Fibroblast of lung (primary cell): ENCODE measurements around the gene ADCY9. TPM values are rescaled to one million over a fixed set of nuclear protein-coding genes. Genes with fewer than 3 reads are reported as not detected.

Experiments
- DNase-seq, 2 donors: peaks; one replicate each; pipeline versions ENCODE4 v3.0.0 to v3.0.0-alpha.2; 2010; ENCODE audit warnings: low read depth in 2 of 2
- H2AFZ ChIP-seq: 2 replicates; pipeline ENCODE4 v1.5.1; 2012; ENCODE audit warnings: low read length, control low read depth, inconsistent platforms
- H3K27ac ChIP-seq: 2 replicates; pipeline ENCODE4 v1.5.1; 2011; ENCODE audit warnings: low read length, control low read depth; ENCODE audit not compliant: insufficient read depth
- H3K27me3 ChIP-seq: 2 replicates; pipeline ENCODE4 v1.5.1; 2011; ENCODE audit warnings: mild to moderate bottlenecking, low read length; ENCODE audit not compliant: control insufficient read depth, insufficient read depth
- H3K36me3 ChIP-seq: 2 replicates; pipeline ENCODE4 v1.5.1; 2011; ENCODE audit warnings: low read length; ENCODE audit not compliant: control insufficient read depth, insufficient read depth
- H3K4me1 ChIP-seq: 2 replicates; pipeline ENCODE4 v1.5.1; 2011; ENCODE audit warnings: low read length; ENCODE audit not compliant: control insufficient read depth, insufficient read depth; ENCODE audit errors: extremely low read depth
- H3K4me2 ChIP-seq: 2 replicates; pipeline ENCODE4 v1.5.1; 2011; ENCODE audit warnings: low read length, control low read depth; ENCODE audit not compliant: insufficient read depth; ENCODE audit errors: extremely low read depth
- H3K4me3 ChIP-seq, 4 experiments: fragments of 200-600 bp in 1 of 4; sonication (generic) in 1 of 4; replicated peaks in 1 of 4; 2 replicates each; pipeline ENCODE4 v1.5.1; 2011 to 2016; ENCODE audit warnings: low read length in 4 of 4, low read depth in 3 of 4, mild to moderate bottlenecking in 3 of 4, control low read depth in 2 of 4, inconsistent platforms in 1 of 4, mixed read lengths in 1 of 4; ENCODE audit not compliant: insufficient read depth in 1 of 4; ENCODE audit errors: control extremely low read depth in 1 of 4
- H3K79me2 ChIP-seq: 2 replicates; pipeline ENCODE4 v1.5.1; 2012; ENCODE audit warnings: mild to moderate bottlenecking, low read length, inconsistent platforms; ENCODE audit not compliant: control insufficient read depth, insufficient read depth
- H3K9ac ChIP-seq: 2 replicates; pipeline ENCODE4 v1.5.1; 2011; ENCODE audit warnings: mild to moderate bottlenecking, low read length, control low read depth; ENCODE audit not compliant: insufficient read depth
- H3K9me3 ChIP-seq: 2 replicates; pipeline ENCODE4 v1.5.1; 2012; ENCODE audit warnings: low read depth, low read length; ENCODE audit not compliant: control insufficient read depth, insufficient read depth
- H4K20me1 ChIP-seq: 2 replicates; pipeline ENCODE4 v1.5.1; 2011; ENCODE audit warnings: low read length; ENCODE audit not compliant: control insufficient read depth, insufficient read depth; ENCODE audit errors: extremely low read depth
- CTCF ChIP-seq, 2 donors: IDR thresholded peaks in 1 of 2; conservative IDR thresholded peaks in 1 of 2; 1 replicate in 1 of 2; 2 replicates in 1 of 2; pipeline ENCODE4 v1.5.1; 2011 to 2012; ENCODE audit warnings: low read length in 2 of 2, control low read depth in 1 of 2, inconsistent platforms in 1 of 2, low read depth in 1 of 2, mild to moderate bottlenecking in 1 of 2
- EZH2 ChIP-seq: IDR thresholded peaks from 2 replicates; pipeline ENCODE4 v1.5.1; 2012; ENCODE audit warnings: low read length, control low read depth, mild to moderate bottlenecking; ENCODE audit errors: missing control alignments
- polyA plus RNA-seq, 2 donors: library from polyadenylated mRNA; depleted of rRNA in 1 of 2; stranded (reverse) in 1 of 2; unstranded in 1 of 2; fragments of >200 nt; gene quantifications; 2 replicates each; pipeline ENCODE4 v1.2.1, GENCODE V29; 2011 to 2012; ENCODE audit warnings: missing spikeins in 1 of 2
- total RNA-seq: library from RNA; depleted of rRNA; stranded (reverse); fragments of >200 nt; gene quantifications from 2 replicates; pipeline ENCODE4 v1.2.1, GENCODE V29; 2014

The ADCY9 gene
- total and polyA plus RNA-seq, 2 donors (not counting 1 experiment from before 2014, with no cell fraction given), result 22.1 to 37.0 TPM

GRCh38 chr16:4138713-4139112, 22.5 kb upstream of the ADCY9 start:
- no peaks in the 10 kb centered on the region for H3K27me3 ChIP-seq
- no peaks in the 10 kb centered on the region for H3K36me3 ChIP-seq
- H2AFZ ChIP-seq, result no peak overlapping the region
- no peak overlapping the region for H3K9ac ChIP-seq
- TF ChIP-seq EZH2, result no peak
- TF ChIP-seq CTCF (conservative IDR thresholded peaks at IDR 0.05 in 1 of 2, IDR thresholded peaks at IDR 0.05 in 1 of 2; ENCODE audit: low read depth in 1 of 2, low read length in 2 of 2), result no peak
- no peak overlapping the region for H3K27ac ChIP-seq
- no peaks in the 10 kb centered on the region for H4K20me1 ChIP-seq
- H3K9me3 ChIP-seq, result no peaks in the 10 kb centered on the region
- H3K4me2 ChIP-seq, result no peak overlapping the region
- no peaks in the 10 kb centered on the region for H3K4me1 ChIP-seq
- no peaks in the 10 kb centered on the region for H3K79me2 ChIP-seq
- no peak overlapping the region for H3K4me3 ChIP-seq
- peak in 1 of 2 donors; percentile 32 for DNase-seq

- H4K20me1 ChIP-seq, result no peaks in the 10 kb centered on the region
- H3K9ac ChIP-seq, result no peak overlapping the region
- no peak for DNase-seq
- H2AFZ ChIP-seq, result no peak overlapping the region
- H3K27ac ChIP-seq, result no peak overlapping the region
- H3K9me3 ChIP-seq, result no peaks in the 10 kb centered on the region
- H3K4me2 ChIP-seq, result no peak overlapping the region
- H3K4me1 ChIP-seq, result no peaks in the 10 kb centered on the region
- no peaks in the 10 kb centered on the region for H3K36me3 ChIP-seq
- no peak overlapping the region for H3K4me3 ChIP-seq
- no peaks in the 10 kb centered on the region for H3K27me3 ChIP-seq
- H3K79me2 ChIP-seq, result no peaks in the 10 kb centered on the region
- TF ChIP-seq EZH2 (no peak), CTCF (conservative IDR thresholded peaks at IDR 0.05 in 1 of 2, IDR thresholded peaks at IDR 0.05 in 1 of 2; ENCODE audit: low read depth in 1 of 2, low read length in 2 of 2) (no peak)
Measured at GRCh38 chr16:4137438-4137837, 21.2 kb upstream of the ADCY9 start.

DNA sequence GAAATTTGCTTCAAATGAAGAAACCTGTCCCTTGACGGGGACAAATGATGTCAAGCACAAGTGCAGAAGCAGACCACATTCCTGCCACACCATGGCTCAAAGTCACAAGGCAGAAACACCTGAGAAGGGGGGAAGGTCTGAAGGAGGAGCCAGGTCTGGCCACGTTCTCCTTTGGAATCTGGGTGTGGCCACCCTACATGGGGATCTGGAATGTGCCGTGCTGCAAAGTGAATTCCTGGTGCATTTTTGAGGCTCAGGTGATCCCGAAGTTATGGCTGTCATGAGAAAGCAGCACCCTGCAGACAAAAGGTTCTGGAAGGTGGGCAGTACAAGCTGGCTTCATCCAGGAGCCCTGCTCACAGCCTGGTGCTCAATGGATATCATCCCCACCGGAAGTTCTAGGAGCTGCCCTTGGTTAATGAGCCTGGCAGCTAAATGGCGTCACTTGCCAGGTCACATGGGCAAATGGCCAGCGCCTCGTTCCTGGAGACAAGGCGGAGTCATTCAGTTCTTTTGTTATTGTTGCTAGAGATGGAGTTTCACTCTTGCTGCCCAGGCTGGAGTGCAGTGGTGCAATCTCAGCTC, 20.1 kb upstream of the ADCY9 start:
- no peak overlapping the region for H3K9ac ChIP-seq

More for the DNA sequence above, 20.1 kb upstream of the ADCY9 start:
- no peaks in the 10 kb centered on the region for H4K20me1 ChIP-seq
- DNase-seq, result no peak
- no peaks in the 10 kb centered on the region for H3K36me3 ChIP-seq
- H3K79me2 ChIP-seq, result no peaks in the 10 kb centered on the region
- H3K27me3 ChIP-seq, result no peaks in the 10 kb centered on the region
- H2AFZ ChIP-seq, result no peak overlapping the region
- H3K4me3 ChIP-seq, result no peak overlapping the region
- H3K27ac ChIP-seq, result no peak overlapping the region
- no peaks in the 10 kb centered on the region for H3K4me1 ChIP-seq
- no peak overlapping the region for H3K4me2 ChIP-seq
- TF ChIP-seq CTCF (conservative IDR thresholded peaks at IDR 0.05 in 1 of 2, IDR thresholded peaks at IDR 0.05 in 1 of 2; ENCODE audit: low read depth in 1 of 2, low read length in 2 of 2) (no peak), EZH2 (no peak)
- H3K9me3 ChIP-seq, result no peaks in the 10 kb centered on the region
